Measurements from ENCODE around the gene PHIP. TPM values are rescaled to one million over a fixed set of nuclear protein-coding genes. Genes with fewer than 3 reads are reported as not detected.

Gene PHIP
- total and polyA plus RNA-seq, 2 experiments from 2014 or later, result 48.0 to 65.4 TPM

- peaks cover 20% of the 10 kb centered on the region for H4K20me1 ChIP-seq (replicated peaks; ENCODE audit: insufficient read depth)
- Mint-ChIP-seq H3K4me1 (peaks cover 9% of the 10 kb centered on the region; the same call in 2 of the 3 replicates), H3K9me3 (no peaks in the 10 kb centered on the region), H3K27ac (no peak overlapping the region), H3K36me3 (ENCODE audit: low read depth) (peaks cover 41% of the 10 kb centered on the region), H3K27me3 (ENCODE audit: insufficient read depth, low read depth, poor library complexity) (no peaks in the 10 kb centered on the region), H3K4me3 (no peak overlapping the region)
- peaks cover 28% of the 10 kb centered on the region; the same call in 1 of the 2 replicates for H3K36me3 ChIP-seq (ENCODE audit: insufficient read depth)
- H3K27ac ChIP-seq (ENCODE audit: low read depth), result no peak overlapping the region
- no peak overlapping the region for H3K4me3 ChIP-seq
- H3K79me2 ChIP-seq (replicated peaks; ENCODE audit: insufficient read depth), result peaks cover 87% of the 10 kb centered on the region
- no peaks in the 10 kb centered on the region for H3K4me1 ChIP-seq (ENCODE audit: insufficient read depth)
- no peaks in the 10 kb centered on the region for H3K9me2 ChIP-seq (ENCODE audit: insufficient read depth)
- TF ChIP-seq EZH2phosphoT487 (IDR thresholded peaks at IDR 0.05; ENCODE audit: unreplicated experiment) (no peak), REST (IDR thresholded peaks at IDR 0.05; ENCODE audit: unreplicated experiment) (no peak), CTCF (conservative IDR thresholded peaks at IDR 0.05; ENCODE audit: low read depth in 2 of 2) (no peak), NANOG (IDR thresholded peaks at IDR 0.05; ENCODE audit: borderline replicate concordance) (no peak), EZH2 (IDR thresholded peaks at IDR 0.05; ENCODE audit: low read depth, unreplicated experiment) (no peak), ZNF331 (CRISPR knock-in tag; IDR thresholded peaks at IDR 0.05; ENCODE audit: low read depth) (no peak), STAT1 (IDR thresholded peaks at IDR 0.05; ENCODE audit: unreplicated experiment) (no peak)
- no peak overlapping the region for H2AFZ ChIP-seq
- ATAC-seq (no peak), DNase-seq (ENCODE audit: low spot score) (no peak)
- H3K27me3 ChIP-seq (ENCODE audit: insufficient read depth), result no peaks in the 10 kb centered on the region
- H3K4me2 ChIP-seq, result no peak overlapping the region
- no peaks in the 10 kb centered on the region for H3F3A ChIP-seq (replicated peaks; ENCODE audit: low read depth)
Observed at GRCh38 chr6:79038061-79038460, 40.0 kb downstream of the PHIP start.

DNA sequence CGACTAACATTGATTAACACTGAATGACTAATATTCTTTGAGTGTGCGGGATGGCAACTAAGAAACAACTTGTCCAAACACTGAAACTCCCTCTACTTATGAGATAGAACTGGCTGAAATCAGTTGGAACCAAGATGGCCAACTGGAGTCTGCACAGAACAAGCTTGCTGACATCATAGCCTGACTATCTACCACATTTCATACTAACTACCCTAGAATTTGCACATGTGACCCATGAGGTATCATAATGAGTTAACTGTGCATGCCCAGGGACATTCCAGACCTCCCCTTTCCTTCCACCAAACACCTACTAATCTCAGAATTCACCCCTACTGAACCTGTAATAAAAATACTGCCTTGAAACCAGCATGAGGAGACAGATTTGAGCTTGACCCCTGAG is 43.2 kb downstream of the PHIP start:
- Histone ChIP-seq H3K4me3 (no peak overlapping the region), H3K79me2 (replicated peaks; ENCODE audit: insufficient read depth) (peaks cover 97% of the 10 kb centered on the region), H3K36me3 (ENCODE audit: insufficient read depth) (peaks cover 3% of the 10 kb centered on the region; the same call in 1 of the 2 replicates), H3K4me1 (ENCODE audit: insufficient read depth) (no peaks in the 10 kb centered on the region), H3K4me2 (no peak overlapping the region), H3K27me3 (ENCODE audit: insufficient read depth) (no peaks in the 10 kb centered on the region), H3K9me2 (ENCODE audit: insufficient read depth) (no peaks in the 10 kb centered on the region), H3F3A (replicated peaks; ENCODE audit: low read depth) (no peaks in the 10 kb centered on the region), H2AFZ (no peak overlapping the region), H4K20me1 (replicated peaks; ENCODE audit: insufficient read depth) (peaks cover 14% of the 10 kb centered on the region), H3K27ac (ENCODE audit: low read depth) (no peak overlapping the region)
- Mint-ChIP-seq H3K27me3 (ENCODE audit: insufficient read depth, low read depth, poor library complexity) (no peaks in the 10 kb centered on the region), H3K36me3 (ENCODE audit: low read depth) (peaks cover 37% of the 10 kb centered on the region), H3K4me3 (no peak overlapping the region), H3K9me3 (no peaks in the 10 kb centered on the region), H3K4me1 (peaks cover 13% of the 10 kb centered on the region), H3K27ac (peak overlapping the region; percentile 2; the same call in 1 of the 2 replicates)
- DNase-seq (ENCODE audit: low spot score) (no peak), ATAC-seq (no peak)
- TF ChIP-seq STAT1 (IDR thresholded peaks at IDR 0.05; ENCODE audit: unreplicated experiment) (no peak), EZH2phosphoT487 (IDR thresholded peaks at IDR 0.05; ENCODE audit: unreplicated experiment) (no peak), NANOG (IDR thresholded peaks at IDR 0.05; ENCODE audit: borderline replicate concordance) (no peak), CREB1 (CRISPR knock-in tag; IDR thresholded peaks at IDR 0.05; ENCODE audit: low read depth) (no peak), ZNF462 (CRISPR knock-in tag; IDR thresholded peaks at IDR 0.05) (no peak)
